Renal cortex interstitium (tissue), 11 donors: ENCODE data around the gene SERPINA10. TPM values are rescaled to one million over a fixed set of nuclear protein-coding genes. Genes with fewer than 3 reads are reported as not detected.
"Not testable (repeated sequence)": the region's sequence is repeated elsewhere in the genome, so short reads cannot be mapped to it uniquely, and the experiment has no call there.

Experiments
- DNase-seq, 11 donors: peaks; one replicate each; pipeline ENCODE4 v3.0.0-alpha.2; 2013; ENCODE audit warnings: low read depth in 9 of 11, low spot score in 4 of 11; ENCODE audit errors: extremely low read depth in 1 of 11
- polyA plus RNA-seq, 3 donors: library from polyadenylated mRNA; unstranded; fragments of 120-200 nt; gene quantifications; one replicate each; pipeline ENCODE4 v1.2.1, GENCODE V29; 2013; ENCODE audit not compliant: insufficient read length in 3 of 3

The SERPINA10 gene
- polyA plus RNA-seq, 3 donors: 0.06 to 0.27 (median 0.11) TPM

DNA sequence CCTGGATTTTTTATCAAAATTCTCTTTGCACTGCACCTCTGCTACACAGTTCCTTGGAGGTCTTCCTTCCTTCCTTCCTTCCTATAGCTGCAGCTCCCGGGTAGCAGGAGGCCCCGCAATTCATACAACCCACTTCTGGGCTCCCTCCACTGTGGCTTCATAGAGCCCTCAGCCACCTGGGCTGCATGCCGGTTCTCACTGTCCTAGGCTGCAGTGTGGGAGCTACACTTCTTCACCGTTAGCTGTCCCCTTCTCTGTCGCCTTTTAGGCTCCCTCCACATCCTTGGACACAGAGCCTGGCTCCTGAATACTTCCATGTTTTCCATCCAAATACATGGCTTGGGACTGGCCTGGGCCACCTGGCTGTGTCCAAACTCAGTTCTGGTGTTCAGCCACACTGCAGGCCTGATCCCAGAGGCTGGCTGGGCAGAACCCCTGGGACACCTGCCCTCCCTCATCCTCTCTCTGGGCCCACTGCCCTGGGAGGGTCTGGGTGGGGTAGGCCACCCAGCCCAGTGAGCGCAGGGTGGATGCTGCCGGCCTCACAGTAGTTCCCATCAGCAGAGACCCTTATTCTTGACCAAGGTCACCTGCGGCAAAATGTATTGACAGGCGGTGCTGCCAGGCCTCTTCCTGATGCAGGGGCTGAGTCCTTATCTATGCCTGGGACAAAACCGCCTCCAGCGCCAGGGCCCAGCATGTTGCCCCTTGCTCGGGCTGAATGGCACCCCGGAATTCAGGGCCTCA lies 1.7 kb downstream of the SERPINA10 start:
- DNase-seq: no peak

DNA sequence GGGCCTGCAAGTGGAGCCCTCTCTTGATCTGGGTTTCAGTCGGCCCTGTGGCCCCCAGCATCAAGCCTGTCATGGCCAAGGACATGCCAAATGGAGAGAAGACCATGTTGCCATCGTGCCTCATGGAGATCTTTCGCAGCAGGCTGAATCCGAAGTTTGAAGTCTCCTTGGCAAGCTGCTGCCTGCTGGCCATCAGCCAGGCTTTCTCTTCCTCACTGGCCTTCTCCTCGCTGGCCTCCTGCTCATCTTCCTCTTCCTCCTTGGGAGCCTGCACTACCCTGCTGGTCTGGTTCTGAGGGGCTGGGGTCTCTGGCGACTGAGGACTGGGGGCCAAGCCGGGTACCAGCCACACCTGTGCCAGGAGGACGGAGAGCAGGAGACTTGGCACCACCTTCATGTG lies 2.9 kb downstream of the SERPINA10 start:
- no peak for DNase-seq

DNA sequence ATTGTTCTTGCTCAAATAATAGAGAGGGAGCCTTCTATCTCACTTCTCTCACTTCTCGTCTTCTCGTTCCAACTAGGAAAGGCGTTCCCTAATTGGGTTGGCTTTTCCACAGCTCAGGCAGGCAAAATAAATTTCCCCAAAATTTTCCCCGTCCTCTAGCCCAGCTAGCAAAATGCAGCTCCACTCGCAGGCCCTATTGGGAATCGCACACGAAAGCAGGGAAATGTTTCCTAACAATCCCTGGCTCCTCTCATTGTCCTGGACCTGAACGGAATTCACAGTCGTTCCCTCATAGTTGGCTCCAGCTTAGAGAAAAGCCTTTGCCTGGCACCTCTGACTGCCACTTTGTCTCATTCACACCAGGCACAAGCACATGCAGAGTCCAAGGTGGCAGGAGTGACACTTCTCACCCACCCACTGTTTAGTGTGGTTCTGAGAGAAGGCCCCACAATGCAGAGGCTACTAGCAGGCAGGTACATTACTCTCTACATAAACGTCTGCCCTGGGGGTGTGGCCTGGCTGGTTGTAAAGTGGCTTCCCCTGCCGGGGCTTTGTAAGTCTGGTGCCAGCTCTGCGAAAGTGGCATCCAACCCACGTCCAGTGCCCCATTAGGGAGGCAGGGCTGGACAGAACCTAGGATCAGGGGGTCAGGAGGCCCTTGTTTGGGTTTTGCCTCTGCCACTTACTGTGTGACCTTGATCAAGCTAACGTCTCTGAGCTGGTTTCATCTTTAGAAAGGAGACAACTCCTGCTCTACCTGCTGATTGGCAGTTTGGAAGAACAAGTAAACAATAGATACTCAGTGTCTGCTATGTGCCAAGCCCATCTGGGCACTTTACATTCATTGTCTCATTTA lies 4.2 kb downstream of the SERPINA10 start:
- DNase-seq: no peak

DNA sequence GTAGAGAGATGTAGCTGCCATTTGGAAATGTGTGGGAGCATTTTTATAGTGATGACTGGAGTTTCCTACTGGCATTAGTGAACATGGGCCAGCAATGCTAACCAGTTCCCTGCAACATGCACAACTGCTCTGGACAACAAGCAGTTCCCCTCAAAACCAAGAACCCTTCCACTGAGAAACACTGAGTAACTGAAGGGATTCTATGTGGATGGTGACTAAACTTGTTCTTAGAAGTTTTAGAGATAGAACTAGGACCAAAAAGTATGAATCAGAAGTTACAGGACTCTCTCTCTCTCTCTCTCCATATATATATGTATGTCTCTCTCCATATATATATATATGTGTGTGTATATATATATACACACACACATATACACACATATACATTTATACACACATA lies 7.9 kb downstream of the SERPINA10 start:
- DNase-seq: no peak

DNA sequence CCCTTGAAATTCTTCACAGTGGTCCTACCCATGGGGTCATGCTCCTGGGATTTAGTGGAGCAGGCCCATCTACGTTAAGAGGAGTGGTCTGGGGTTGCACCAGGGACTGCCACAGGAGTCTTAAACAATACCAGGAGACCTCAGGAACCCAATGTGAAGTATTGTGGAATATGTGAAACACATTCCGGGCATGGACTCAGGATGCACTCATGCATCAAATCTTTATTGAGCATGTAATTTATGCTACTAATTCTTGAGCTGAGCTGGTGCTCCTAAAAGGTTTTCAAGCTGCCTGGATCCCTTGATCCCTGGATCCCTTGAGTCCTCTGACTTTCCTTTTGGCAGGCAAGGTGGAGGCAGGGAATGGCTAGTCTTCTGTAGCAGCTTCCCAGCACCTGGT lies 8.8 kb downstream of the SERPINA10 start:
- peak in 3 of 11 donors; percentile 5 to 6 (median 5) for DNase-seq

DNA sequence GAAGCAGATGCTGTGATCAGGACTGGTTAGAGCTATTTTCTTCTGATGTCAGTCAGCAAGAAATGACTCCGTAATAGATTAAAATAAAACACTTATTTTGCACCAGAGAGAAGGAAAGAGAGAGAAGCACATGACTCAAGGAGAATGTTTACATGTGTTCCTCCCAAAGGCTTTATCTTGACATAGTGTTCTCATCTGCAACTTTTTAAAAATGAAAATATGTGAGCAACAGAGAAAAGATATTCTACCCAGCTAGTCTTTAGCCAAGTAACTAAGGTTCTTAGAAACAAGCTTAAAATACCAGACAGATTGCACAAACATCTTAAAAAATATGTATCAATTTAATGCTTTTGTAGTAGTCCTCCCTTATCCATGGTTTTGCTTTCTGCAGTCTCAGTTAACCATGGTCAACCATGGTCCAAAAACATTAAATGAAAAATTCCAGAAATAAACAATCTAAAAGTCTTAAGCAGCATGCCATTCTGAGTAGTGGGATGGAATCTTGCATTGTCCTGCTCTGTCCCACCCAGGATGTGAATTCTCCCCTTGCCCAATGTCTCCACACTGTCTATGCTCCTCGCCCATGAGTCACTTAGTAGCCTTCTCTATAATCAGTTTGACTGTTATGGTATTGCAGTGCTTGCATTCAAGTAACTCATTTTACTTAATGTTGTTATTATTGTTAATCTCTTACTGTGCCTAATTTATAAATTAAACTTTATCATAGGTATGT lies 9.9 kb downstream of the SERPINA10 start:
- no peak for DNase-seq

DNA sequence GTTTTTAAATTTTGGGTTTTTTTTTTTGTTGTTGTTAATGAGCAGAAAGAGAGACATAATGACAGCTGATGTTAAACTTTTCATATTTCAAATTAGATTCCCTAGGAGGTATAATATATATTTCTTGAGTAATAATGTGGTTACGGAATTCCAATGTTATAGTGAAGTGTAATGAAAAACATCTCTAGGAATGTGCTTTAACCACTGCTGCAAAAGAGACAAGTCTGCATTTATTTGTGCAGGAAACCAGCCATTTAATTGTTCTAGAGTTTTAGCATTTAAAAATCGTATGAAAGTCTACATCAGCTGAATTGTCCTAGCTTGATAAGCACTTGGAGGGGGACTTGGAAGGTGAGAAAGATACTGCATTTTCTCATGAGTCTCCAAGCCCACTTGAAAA lies 14.3 kb downstream of the SERPINA10 start:
- DNase-seq: no peak

DNA sequence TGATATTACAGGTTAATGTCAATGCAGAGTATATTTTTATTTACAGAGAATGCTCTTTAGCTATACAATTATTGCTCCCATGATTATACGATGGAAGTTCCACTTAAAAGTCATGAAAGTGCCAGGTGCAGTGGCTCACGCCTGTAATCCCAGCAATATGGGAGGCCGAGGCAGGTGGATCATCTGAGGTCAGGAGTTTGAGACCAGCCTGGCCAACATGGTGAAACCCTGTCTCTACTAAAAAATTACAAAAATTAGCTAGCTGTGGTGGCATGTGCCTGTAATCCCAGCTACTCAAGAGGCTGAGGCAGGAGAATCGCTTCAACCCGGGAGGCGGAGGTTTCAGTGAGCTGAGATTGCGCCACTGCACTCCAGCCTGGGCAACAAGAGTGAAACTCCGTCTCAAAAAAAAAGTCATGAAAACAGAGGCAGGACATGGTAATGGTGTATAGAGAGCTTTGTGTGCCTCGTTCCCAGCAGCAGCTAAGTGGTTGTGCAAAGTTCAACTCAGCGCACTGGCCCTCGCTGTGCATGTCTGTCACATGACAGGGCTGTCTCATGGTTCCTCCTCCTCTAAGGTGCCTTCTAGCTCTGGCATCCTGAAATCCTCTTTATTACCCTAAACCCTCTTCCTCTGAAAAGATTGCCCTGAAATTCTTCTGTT lies 16.0 kb downstream of the SERPINA10 start:
- peak in 2 of 11 donors; percentile 5 to 7 for DNase-seq

DNA sequence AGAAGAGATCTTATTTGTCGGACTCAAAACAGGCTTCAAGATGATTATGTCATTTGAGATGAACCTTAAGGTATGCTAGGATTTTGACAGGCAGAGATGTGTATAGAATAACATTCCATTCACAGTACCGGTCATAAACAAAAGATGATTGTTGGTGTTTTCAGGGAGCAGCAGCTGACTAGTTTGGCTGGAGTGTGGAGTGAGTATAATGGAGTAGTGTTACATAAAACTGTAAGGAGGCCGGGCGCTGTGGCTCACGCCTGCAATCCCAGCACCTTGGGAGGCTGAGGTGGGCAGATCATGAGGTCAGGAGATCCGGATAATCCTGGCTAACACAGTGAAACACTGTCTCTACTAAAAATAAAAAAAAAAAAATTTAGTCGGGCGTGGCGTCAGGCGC lies 23.9 kb downstream of the SERPINA10 start:
- no peak for DNase-seq

DNA sequence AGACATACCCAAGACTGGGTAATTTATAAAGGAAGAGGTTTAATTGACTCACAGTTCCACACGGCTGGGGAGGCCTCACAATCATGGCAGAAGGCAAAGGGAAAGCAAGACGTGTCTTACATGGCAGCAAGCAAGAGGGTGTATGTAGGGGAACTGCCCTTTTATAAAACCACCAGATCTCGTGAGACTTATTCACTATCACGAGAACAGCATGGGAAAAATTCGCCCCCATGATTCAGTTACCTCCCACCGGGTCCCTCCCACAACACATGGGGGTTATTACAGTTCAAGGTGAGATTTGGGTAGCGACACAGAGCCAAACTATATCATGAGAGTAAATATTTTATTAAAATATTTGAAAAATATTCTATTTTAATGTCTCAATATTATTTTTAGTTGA lies 24.5 kb downstream of the SERPINA10 start:
- DNase-seq: not testable (repeated sequence)

DNA sequence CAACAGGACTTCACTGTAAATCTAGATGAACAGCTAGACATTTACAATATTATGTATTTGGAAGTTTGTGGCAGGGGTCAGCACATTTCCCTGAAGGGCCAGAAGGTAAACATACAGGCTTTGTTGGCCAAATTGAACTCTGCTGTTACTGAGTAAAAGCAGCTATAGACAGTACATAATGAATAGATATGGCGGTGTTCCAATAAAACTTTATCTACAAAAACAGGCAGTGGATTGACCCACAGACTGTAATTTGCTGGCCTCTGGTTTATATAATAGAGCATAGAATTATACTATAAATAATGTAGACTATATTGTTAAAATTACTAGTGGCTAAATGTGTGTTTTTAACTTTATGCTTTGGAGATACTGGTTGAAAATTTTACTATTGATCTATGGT lies 25.7 kb downstream of the SERPINA10 start:
- DNase-seq: no peak

DNA sequence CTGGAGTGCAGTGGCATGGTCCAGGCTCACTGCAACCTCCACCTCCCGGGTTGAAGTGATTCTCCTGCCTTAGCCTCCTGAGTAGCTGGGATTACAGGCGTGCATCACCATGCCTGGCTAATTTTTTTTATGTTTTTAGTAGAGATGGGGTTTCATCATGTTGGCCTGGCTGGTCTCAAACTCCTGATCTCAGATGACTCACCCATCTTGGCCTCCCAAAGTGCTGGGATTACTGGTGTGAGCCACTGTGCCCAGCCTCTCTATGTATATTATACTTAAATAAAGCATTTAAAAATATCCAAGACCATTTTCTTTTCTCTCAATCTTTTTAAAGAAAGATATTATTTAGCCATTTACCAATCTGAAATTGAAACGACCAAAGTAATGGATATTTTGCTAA lies 28.9 kb downstream of the SERPINA10 start:
- not testable (repeated sequence) for DNase-seq

DNA sequence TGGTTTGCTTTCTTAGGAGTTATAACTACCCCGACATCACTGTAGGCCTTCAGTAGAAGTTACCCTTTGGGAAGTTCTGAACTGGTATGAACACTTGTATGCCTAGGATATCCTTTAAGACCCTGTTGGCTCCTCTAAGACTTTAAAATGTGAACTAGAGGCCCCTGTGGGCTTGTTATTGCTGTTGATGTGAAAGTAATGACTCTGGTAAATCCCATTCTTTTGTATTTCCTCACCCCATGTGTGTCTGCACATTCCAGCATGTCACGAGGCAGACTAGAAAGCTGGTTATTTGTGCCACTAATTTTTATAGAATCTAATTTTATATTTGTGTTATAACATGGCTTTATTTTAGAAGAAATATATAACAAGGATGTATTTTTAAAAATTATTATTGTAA lies 48.9 kb downstream of the SERPINA10 start:
- no peak for DNase-seq

DNA sequence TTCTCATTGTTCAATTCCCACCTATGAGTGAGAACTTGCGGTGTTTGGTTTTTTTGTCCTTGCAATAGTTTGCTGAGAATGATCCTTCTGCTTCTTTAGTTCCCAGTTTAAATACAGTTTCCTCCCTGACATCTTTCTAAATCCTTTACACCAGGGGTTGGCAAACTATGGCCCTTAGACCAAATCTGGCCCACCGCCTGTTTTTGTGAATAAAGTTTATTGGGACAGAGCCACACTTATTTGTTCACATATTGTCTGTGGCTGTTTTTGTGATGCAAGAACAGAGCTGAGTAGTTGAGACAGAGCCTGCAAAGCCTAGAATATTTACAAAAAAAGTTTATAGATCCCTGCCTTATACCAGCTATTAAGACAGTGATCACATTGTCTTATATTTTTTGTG lies 53.7 kb downstream of the SERPINA10 start:
- no peak for DNase-seq

DNA sequence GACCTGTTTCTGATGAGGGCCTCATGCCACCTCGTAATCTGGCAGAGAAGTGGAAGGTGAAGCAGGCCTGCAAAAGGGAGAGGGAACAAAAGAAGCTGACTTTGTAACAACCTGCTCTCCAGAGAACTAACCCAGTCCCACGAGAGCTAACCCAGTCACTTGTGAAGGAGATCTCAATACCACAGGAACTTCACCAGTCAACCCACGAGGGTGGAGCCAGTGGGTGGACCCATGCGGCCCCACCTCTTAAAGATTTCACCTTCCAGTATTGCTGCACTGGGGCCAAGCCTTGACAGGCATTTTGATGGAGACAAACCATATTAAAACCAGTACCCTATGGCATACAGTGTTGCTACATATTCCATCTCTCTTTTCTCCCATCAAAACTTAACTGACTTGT lies 55.1 kb downstream of the SERPINA10 start:
- no peak for DNase-seq

DNA sequence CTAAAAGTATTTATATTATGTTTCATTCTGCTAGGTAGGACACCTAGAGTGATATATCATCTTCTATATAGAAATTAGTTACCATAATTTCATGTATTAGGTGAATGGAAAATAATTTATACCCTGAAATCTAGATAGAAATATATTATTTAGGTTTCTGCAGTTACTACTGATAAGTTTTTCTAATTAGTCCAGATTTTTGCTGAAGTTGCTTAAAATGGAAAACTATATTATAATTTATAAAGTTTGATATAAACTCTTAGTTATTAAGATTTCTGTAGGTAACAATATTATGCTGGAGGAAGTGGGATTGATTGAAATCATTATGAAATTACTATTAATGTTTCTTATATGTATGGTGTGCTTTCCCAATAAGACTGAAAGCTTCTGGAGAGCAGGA lies 56.0 kb downstream of the SERPINA10 start:
- DNase-seq: no peak
